Mucosa of stomach (tissue), 1 donor: Measurements from ENCODE around the gene DHX9.

Experiments used
- H3K27me3 ChIP-seq: one replicate; pipeline ENCODE4 v1.7.0; 2013; ENCODE audit warnings: mild to moderate bottlenecking, low read length; ENCODE audit not compliant: control insufficient read depth, insufficient read depth
- H3K36me3 ChIP-seq: one replicate; pipeline ENCODE4 v1.7.0; 2013; ENCODE audit warnings: low read length; ENCODE audit not compliant: control insufficient read depth, insufficient read depth
- H3K4me1 ChIP-seq: one replicate; pipeline ENCODE4 v1.7.0; 2013; ENCODE audit warnings: mild to moderate bottlenecking, low read length; ENCODE audit not compliant: control insufficient read depth, insufficient read depth
- H3K4me3 ChIP-seq: one replicate; pipeline ENCODE4 v1.7.0; 2013; ENCODE audit warnings: low read length
- H3K9ac ChIP-seq: one replicate; pipeline ENCODE4 v1.7.0; 2013; ENCODE audit warnings: mild to moderate bottlenecking, low read length, moderate library complexity
- H3K9me3 ChIP-seq: one replicate; pipeline ENCODE4 v1.7.0; 2013; ENCODE audit warnings: mild to moderate bottlenecking, low read length, moderate library complexity; ENCODE audit not compliant: control insufficient read depth
- donor health status: Pancreatic carcinoma.

Gene DHX9

DNA sequence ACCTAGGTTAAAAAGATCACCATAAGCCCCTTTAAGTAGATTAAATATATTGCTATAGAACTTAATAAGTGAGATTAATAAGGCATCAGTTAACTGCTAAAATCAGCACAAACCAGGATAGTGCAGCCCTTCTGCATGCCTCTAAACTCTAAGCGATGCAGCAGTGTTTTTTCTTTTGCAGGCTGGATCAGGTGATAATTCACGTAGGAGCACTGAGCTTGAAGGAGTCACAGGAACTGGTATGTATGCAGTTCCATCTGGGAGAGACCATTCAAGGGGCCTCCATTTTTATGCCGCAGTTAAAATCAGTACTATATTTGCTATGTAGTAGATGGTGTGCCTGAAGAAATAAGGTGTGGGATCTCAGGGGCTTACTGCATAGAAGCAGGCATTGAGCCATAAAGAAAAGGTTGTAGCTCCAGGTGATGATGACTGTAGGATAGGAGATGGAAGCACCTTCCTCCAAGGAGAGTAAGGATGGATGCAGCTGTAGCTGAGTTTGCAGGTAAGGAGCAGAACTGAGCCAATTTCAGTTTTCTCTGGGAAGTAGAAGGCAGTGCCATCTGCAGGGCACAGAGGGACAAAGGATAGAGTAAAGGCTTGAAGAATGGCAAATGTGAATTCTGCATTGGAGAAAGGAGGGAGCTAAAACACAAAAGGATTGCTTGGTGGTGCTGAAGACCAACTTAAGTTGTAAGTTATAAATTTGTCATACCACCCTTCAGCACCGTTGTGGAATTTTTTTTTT, 27.0 kb upstream of the DHX9 start:
- no peak overlapping the region for H3K4me3 ChIP-seq
- no peaks in the 10 kb centered on the region for H3K36me3 ChIP-seq

DNA sequence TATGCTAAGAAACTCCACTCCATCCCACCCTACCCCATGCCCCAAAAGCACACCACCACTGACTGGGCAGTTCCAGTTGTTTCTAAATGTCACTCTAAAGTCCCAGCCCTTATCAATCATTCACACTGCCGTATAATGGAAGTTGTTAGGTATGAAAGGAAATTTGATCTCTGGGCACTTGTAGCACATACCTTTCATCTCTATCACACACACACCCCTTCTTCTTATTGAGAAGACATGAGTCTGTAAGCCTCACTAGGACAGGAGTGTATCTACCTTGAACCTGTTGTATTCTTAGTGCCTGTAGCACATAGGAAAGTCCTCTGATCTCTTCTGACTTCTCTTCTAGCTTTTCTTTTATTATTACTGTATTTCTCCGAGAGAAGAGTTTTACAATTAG, 22.3 kb upstream of the DHX9 start:
- Histone ChIP-seq H3K9me3 (no peaks in the 10 kb centered on the region), H3K4me3 (no peak overlapping the region), H3K9ac (no peak overlapping the region), H3K4me1 (no peaks in the 10 kb centered on the region), H3K27me3 (no peaks in the 10 kb centered on the region), H3K36me3 (no peaks in the 10 kb centered on the region)

More for the DNA sequence above, 27.0 kb upstream of the DHX9 start:
- Histone ChIP-seq H3K9me3 (no peaks in the 10 kb centered on the region), H3K27me3 (no peaks in the 10 kb centered on the region), H3K4me1 (no peaks in the 10 kb centered on the region), H3K9ac (no peak overlapping the region)

GRCh38 chr1:182817802-182818201, 21.3 kb upstream of the DHX9 start:
- H3K4me3 ChIP-seq, result no peak overlapping the region
- H3K9me3 ChIP-seq, result no peaks in the 10 kb centered on the region
- H3K4me1 ChIP-seq, result no peaks in the 10 kb centered on the region
- H3K36me3 ChIP-seq, result no peaks in the 10 kb centered on the region
- no peak overlapping the region for H3K9ac ChIP-seq
- no peaks in the 10 kb centered on the region for H3K27me3 ChIP-seq

DNA sequence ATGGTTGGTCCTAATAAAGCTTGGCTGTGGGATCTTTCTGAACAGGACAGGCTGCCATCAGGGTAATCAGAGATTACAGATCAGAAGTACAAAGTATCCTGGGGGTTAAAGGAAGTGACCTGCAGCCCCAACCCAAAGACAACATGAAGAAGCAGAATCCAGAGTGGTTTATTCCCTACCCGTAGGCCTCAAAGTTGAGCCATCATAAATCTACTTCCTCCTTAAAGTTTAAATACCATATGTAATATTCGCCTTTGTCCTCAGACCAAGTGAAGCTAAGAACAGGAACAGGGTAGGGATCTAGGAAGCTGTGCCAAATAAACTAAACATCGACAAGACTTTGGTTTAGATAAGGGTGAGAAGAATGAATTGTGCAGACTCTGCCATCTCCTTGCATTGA, 15.9 kb upstream of the DHX9 start:
- Histone ChIP-seq H3K4me1 (no peaks in the 10 kb centered on the region), H3K9me3 (no peaks in the 10 kb centered on the region), H3K4me3 (no peak overlapping the region), H3K9ac (no peak overlapping the region), H3K36me3 (no peaks in the 10 kb centered on the region), H3K27me3 (no peaks in the 10 kb centered on the region)

- Histone ChIP-seq H3K4me1 (no peaks in the 10 kb centered on the region), H3K27me3 (no peaks in the 10 kb centered on the region), H3K4me3 (no peak overlapping the region), H3K36me3 (no peaks in the 10 kb centered on the region), H3K9ac (no peak overlapping the region), H3K9me3 (no peaks in the 10 kb centered on the region)
These were observed 12.3 kb upstream of the DHX9 start for GRCh38 chr1:182826892-182827291.

DNA sequence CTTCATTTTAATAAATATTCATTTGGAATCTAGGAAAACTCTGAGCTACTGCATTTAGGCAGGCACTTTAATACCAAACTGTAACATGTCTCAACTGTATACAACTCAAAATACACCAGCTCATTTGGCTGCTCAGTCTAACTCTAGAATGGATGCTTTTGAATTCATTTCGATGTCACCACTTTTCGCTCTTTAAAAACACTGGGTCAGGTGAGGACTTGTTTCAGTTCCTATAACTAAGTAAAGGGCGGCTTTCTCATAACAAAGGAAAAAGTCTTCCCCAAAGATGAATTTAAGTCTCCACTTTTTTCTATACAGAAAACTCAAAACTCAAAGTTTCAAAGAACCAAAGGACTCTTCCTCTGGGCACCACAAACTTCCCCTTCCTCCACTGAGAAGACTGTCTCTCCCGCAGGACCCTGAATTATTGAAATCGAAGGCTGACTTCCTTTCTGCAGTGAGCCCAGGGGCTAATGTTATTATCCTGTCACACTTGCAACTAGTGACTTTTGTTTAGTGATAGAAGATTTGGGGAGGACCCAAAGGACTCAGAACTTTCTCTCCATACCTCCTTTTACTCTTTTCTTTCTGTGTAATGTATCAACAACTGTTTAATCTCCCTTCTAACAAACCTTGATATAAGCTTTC, 9.7 kb upstream of the DHX9 start:
- H3K4me3 ChIP-seq, result no peak overlapping the region
- H3K36me3 ChIP-seq, result no peaks in the 10 kb centered on the region
- H3K27me3 ChIP-seq, result no peaks in the 10 kb centered on the region
- H3K9ac ChIP-seq, result no peak overlapping the region
- no peaks in the 10 kb centered on the region for H3K9me3 ChIP-seq
- H3K4me1 ChIP-seq, result no peaks in the 10 kb centered on the region

GRCh38 chr1:182833271-182833670, 5.9 kb upstream of the DHX9 start:
- Histone ChIP-seq H3K27me3 (no peaks in the 10 kb centered on the region), H3K36me3 (no peaks in the 10 kb centered on the region), H3K9me3 (no peaks in the 10 kb centered on the region), H3K4me1 (no peaks in the 10 kb centered on the region), H3K9ac (no peak overlapping the region), H3K4me3 (no peak overlapping the region)

DNA sequence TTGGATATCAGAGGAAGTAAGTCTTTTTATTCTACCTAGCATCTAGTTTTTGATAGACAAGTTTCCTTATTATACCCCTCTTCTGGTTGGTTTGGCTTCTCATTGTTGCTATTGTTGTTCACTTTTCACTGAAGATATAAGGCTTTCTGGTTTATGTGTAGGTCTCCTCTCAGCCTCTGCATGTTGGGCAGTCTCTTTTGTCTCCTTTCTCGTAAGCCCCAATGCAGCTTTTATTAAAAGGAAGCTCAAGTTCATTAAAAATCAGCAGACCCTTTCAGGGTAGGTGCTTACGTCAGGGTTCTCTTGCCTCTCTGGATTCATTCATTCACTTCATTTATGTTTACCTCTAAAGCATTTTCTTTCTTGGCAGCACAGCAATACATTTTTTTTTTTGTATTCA, 4.8 kb upstream of the DHX9 start:
- Histone ChIP-seq H3K27me3 (no peaks in the 10 kb centered on the region), H3K36me3 (no peaks in the 10 kb centered on the region), H3K9ac (no peak overlapping the region), H3K9me3 (no peaks in the 10 kb centered on the region), H3K4me1 (peaks cover 4% of the 10 kb centered on the region), H3K4me3 (no peak overlapping the region)

DNA sequence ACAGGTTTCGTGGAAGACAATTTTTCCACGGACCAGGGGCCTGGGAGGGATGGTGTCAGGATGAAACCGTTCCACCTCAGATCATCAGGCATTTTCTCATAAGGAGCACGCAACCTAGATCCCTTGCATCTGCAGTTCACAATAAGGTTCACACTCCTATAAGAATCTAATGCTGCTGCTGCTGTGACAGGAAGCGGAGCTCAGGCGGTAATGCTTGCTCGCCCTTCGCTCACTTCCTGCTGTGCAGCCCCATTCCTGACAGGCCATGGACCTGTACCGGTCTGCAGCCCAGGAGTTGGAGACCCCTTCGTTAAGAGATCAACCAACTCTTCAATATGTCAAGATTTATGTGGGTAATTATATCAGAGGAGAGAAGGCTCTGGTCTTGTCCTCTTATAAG, 3.3 kb upstream of the DHX9 start:
- Histone ChIP-seq H3K27me3 (no peaks in the 10 kb centered on the region), H3K9ac (no peak overlapping the region), H3K9me3 (no peaks in the 10 kb centered on the region), H3K36me3 (no peaks in the 10 kb centered on the region), H3K4me3 (no peak overlapping the region), H3K4me1 (peaks cover 4% of the 10 kb centered on the region)

GRCh38 chr1:182841368-182841988, 2.3 kb downstream of the DHX9 start:
- H3K9me3 ChIP-seq, result no peaks in the 10 kb centered on the region
- no peaks in the 10 kb centered on the region for H3K27me3 ChIP-seq
- no peaks in the 10 kb centered on the region for H3K36me3 ChIP-seq
- H3K9ac ChIP-seq, result no peak overlapping the region
- H3K4me3 ChIP-seq, result no peak overlapping the region
- peaks cover 4% of the 10 kb centered on the region for H3K4me1 ChIP-seq

DNA sequence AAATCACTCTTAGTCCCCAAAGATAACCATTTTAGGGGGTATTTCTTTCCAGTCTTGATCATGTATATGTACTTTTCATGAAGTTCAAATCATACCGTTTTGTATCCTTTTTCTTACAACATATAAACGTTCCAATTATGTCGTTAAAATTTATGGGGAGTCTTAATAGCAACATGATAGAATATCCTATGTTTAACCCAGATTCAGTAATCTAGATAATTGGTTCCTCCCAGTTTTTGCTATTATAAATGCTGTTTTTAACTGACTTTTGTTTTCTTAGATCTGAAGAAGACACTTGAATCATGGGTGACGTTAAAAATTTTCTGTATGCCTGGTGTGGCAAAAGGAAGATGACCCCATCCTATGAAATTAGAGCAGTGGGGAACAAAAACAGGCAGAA, 3.1 kb downstream of the DHX9 start:
- no peaks in the 10 kb centered on the region for H3K36me3 ChIP-seq
- no peak overlapping the region for H3K4me3 ChIP-seq
- H3K27me3 ChIP-seq, result no peaks in the 10 kb centered on the region
- H3K4me1 ChIP-seq, result peaks cover 4% of the 10 kb centered on the region
- H3K9me3 ChIP-seq, result no peaks in the 10 kb centered on the region
- no peak overlapping the region for H3K9ac ChIP-seq

DNA sequence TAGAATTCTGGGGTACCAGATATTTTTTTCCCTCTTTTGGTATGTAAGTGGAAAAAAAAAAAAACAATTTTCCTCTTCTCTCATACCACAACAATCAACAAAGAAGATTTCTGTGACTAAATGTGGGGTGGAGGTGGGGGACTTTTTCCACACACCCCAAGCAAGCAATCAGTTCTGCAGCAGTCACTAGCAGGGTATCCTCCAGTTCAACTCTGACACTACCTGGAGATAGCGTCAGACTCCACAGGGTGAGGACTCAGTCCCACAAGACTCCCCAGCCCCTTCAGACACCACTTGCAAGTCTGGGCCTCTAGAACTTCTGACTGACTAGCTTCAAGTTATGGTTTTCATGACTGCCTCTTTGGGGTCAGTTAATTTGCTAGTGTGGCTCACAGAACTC, 6.2 kb downstream of the DHX9 start:
- Histone ChIP-seq H3K4me1 (no peaks in the 10 kb centered on the region), H3K9ac (no peak overlapping the region), H3K27me3 (no peaks in the 10 kb centered on the region), H3K36me3 (no peaks in the 10 kb centered on the region), H3K4me3 (no peak overlapping the region), H3K9me3 (no peaks in the 10 kb centered on the region)
